AML-193 (cell line): Measurements from ENCODE around the gene IL26.
"Not testable (repeated sequence)": the region's sequence is repeated elsewhere in the genome, so short reads cannot be mapped to it uniquely, and the experiment has no call there.

Experiments used
- DNase-seq, 2 experiments: peaks; one replicate each; lab custom pipeline; 2025; lab: John Stamatoyannopoulos, UW

The IL26 gene

GRCh38 chr12:68239309-68239982, 13.8 kb upstream of the IL26 start:
- no peak for DNase-seq

- no peak for DNase-seq
Measured at GRCh38 chr12:68237619-68238018, 12.0 kb upstream of the IL26 start.

DNA sequence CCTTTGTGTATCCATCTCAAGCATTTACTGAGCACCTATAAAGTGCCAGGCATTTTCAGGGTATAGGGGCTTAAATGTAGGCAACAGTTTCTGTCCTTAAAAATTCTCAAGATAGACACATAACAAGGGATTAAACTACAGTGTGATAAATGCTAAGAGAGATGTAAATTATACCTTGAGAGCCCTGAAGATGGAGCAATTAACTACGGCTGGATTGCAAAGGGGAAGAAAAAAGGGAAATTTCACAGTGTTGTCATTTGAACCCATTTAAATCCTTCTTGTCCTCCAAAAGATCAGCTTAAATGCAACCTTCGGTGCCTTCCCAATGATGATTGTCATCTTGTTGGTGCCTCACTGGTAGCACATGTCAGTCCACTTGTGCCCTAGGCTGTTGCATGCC, 11.5 kb upstream of the IL26 start:
- peak; percentile 61 to 67 for DNase-seq

DNA sequence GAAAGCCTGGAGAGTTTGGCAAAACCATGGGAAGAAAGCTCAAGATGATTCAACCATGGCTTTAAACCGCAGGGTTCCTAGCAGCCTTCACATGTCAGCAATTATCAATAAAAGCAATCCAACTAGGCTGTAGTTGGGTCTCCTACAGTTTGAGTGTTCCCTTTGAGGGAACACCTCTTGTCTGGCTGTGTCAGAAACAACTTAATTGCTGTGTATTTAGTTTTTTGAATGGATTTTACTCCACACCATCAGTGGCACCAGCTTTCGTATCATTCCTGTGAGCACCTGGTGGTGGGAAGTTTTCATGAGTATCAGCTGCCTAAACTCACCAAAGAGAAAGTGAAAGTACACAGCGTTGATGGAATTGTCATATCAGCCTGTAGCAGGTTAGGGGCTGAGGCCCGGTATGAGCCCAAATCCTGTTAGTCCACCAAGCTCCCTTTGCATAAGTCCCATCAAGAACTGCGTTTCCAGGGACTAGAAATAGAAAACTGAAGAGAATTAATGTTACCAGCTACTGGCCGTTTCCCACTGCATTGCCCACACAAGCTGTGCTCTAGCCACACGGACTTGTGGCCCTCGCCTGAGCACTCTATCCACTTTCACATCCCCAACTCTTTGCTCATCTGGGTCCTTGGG, 10.9 kb upstream of the IL26 start:
- peak; percentile 44 for DNase-seq

GRCh38 chr12:68235576-68235975, 10.0 kb upstream of the IL26 start:
- DNase-seq = no peak

DNA sequence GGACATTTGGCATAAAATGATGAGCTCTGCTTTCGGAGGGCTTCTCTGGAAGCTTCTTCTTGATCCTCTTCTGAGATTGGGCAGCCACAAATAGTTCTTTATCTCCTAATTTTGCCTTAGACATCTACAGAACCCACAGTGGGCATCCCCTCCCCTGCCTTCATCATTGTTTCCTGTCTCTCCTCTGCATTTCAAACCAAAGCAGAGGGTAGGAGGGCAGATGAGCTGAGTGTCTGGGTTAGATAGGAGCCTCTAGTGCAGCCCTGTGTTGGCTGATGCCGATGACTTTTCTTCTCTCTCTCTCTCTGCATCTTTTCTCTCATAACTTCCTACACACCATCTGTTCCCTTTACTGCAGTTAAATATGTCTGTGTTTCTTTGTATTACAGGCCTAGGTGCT, 8.5 kb upstream of the IL26 start:
- no peak for DNase-seq

DNA sequence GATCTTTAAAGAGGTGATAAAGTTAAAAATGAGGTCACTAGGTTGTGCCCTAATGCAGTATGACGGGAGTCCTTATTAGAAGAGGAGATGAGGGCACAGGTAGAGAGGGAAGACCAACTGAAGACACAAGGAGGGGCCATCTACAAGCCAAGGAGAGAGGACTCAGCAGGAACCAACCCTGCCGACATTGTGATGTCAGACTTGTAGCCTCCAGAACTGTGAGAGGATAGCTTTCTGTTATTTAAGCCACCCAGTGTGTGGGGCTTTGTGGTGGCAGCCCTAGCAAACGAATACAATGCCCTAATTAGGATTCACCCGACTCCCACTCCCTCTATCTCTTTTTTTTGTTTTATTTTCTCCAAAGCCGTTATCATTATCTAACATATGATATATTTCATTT, 7.9 kb upstream of the IL26 start:
- no peak for DNase-seq

DNA sequence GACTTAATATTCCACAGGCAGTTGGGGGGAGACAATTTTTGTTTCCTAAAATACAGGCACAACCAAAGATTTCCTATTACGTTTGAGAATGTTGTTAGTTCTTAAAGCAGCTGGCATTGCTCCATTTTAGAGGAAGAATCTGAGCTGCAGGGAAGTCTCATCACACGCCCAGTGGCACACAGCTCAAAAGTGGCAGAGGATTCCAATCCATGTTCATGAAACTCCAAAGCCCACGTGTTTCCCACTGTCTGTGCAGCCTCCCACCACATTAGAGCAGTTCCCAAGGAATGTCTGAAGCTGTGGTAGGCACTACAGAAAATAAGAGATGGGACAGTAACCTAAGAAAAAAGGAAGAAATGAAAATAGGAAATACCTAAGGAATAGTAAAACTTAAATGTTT, 6.1 kb upstream of the IL26 start:
- DNase-seq = no peak

- no peak for DNase-seq
Measured at GRCh38 chr12:68231229-68231628, 5.6 kb upstream of the IL26 start.

GRCh38 chr12:68229956-68230355, 4.3 kb upstream of the IL26 start:
- DNase-seq = no peak

DNA sequence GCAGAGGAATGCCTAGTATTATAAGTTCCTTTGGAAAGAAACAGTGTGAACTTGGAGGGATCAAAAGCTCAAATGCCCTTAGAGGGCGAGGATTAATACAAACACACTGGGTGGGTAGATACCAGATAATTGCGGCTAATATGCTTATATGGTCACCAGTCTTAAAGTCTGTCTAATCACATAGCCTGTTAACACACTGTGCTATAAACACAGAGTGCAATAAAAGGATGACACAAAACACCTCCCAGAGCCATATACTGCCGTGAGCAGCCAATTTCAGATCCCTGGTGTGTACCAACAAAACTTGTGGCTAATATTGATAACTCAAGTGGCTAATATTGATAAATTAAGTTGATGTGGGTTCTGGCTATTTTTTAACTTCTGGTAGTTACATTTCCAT, 1.7 kb upstream of the IL26 start:
- no peak for DNase-seq

DNA sequence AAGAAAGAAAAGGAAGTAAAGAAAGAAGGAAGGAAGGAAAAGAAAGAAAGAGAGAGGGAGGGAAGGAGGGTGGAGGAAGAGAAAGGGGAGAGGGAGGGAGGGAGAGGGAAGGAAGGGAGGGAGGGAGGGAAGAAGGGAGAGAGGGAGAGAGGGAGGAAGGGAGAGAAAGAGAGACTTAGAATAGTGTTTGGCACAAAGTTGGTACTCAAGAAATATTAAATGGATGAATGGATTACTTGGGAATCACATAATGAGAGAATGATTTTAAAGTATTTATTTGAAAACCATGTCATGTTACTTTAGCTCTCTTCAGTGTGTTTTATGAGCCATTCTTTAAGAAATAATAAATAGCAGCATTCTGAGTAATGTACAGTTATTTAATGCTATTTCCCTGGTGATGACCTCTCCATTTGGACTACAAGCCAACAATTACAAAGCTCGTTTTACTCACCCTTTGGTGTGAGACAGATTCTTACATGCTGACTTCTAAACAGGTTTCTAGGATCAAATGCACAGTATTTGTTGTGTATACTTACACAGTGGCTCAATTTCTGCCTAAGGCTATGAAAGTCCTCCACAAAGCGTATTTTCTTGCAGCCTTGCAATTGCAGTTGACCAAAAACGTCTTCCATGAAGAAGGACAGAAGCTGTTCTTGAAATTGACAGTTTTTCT, 861 bp downstream of the IL26 start:
- DNase-seq = no peak

DNA sequence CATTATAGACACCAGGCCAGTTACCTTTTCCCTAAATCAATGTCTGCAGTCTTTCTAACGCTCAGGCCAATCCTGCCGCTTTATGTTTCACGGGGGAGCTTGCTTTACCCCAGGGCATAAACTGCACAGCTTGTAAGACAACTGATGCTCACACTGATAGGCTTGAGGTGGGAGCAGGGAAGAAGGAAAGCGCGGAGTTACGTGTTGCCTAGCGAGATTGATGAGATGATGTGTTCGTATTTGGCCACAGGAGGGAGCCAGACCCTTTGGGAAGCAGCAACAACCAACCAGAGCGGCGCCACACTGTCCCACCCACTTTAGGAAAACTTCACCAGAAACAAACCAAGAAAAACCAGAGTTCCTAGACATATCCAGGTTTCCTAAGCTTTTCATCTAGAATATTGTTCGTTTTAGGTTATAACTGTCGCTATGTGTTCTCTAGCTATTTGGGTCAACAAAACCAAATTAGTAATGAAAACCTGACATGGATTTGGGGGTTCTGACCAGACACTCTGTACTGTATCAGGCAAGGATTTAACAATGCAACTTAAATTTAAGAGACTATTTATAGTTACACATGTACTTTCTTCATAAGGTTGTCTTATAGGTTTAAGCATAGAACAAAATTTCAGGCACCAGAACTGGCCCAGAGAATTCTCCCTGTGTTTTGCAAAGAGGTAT, 2.4 kb downstream of the IL26 start:
- peak; percentile 74 to 75 for DNase-seq

- no peak for DNase-seq
Measured at GRCh38 chr12:68222326-68222725, 3.3 kb downstream of the IL26 start.

DNA sequence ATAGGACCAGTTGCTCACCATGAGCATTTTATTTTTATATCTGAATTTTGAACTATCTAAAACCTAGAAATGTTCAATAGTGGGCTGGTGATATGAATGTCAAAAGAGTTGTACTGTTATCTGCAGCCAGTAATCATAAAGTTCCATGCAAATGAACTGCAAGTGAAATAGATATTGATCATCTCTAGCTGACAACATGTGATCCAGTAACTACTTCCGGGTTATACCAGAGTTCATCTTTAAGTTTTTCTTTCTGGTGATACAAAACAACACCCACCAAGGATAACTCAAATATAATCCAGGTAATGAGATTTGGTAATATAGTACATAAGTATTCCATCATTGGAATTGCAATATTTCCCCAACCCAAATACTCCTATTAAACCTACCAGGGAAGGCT, 4.1 kb downstream of the IL26 start:
- no peak for DNase-seq

DNA sequence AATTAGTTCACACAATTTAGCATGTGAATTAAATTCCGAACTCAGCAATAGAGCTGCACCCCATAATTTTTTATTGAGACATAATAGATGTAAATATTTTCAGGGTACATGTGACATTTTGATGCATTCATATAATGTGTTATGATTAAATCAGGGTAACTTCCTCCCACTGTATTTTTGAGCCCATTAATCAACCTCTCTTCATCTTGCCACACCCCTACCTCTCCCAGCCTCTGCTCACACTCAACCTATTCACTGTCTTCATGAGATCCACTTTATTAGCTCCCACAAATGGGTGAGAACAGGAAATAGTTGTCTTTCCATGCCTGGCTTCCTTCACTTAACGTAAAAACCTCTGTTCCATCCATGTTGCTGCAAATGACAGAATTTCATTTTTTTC, 14.7 kb downstream of the IL26 start:
- DNase-seq = no peak

DNA sequence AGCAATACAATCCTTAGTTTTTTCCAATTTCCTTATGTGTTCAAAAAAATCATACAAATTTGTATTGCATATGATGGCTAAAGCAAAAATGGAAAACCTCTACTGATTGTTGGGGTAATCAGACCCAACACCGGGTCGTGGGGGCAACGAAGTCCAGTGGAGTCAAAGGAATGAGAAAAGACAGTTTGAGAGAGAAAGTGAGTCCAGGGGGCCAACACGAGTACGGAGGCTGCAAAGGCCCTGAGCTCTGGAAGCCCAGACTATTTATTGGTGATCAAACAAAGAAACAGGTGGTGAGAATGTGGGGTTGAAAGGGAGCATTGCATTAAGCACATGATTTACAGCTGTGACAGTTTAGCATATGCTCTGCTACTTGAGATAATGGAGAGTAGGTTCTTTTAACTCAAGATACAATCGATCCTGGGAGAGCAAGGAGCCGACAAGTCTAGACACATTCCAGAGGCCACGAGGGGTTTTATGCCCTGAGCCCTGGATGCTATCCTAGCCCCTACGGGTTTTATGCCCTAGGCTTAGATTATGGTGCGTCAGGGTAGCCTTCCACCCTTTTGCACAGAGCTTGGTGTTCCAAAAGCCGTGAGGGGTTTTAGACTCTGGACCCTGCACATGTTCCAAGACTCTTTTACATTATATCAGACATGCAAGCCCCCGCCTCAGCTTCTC, 16.4 kb downstream of the IL26 start:
- not testable (repeated sequence) for DNase-seq

- no peak for DNase-seq
Measured at GRCh38 chr12:68207276-68207675, 18.3 kb downstream of the IL26 start.

- no peak for DNase-seq
Measured at GRCh38 chr12:68206446-68206845, 19.2 kb downstream of the IL26 start.

- no peak for DNase-seq
Measured at GRCh38 chr12:68203460-68203875, 22.1 kb downstream of the IL26 start.

DNA sequence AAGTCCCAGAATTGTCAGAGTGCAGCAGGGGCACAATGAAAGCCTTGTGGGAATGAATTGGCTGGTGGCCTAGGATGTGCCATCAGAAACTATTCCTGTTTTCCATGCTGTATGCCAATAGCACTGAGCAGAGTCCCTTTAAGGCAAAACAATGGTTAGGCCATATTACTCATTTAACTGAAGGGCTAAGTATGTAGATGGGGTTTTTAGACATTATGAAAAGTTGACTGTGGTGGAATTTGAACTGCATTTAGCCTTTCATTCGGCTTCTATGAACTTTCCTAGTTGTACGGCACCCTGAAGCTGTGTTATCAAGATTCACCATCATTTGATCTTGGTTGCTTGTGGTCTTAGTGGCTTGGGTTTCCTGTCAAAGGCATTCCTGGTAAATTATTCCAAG, 24.8 kb downstream of the IL26 start:
- no peak for DNase-seq

DNA sequence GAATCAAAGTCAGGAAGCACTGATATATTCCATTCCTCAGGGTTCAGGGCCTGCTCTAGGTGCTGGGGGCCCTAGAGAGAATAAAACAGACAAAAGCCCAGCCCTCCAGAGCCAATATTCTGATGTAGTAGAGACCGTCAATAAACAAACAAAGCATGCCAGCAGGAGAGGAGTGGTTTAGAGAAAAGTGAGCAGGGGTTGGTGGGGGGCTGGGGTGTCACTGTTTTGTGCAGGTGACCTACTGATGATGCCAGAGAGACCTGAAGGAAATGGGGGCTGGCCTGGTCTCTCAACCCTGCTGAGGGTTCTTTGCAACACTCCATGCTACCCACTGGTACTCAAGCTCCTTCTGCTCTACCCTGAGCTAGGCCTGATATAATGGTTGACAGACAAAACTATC, 26.5 kb downstream of the IL26 start:
- DNase-seq = no peak
